NCI-H1694 treated with DMSO at 0.1 percent for 48 hours (cell line): ENCODE measurements around the gene TRIM14.
A peak's percentile ranks its signal among the peaks of the same experiment; 100 is the strongest.

Source experiments
- DNase-seq: peaks from one replicate; lab custom pipeline; 2025; lab: John Stamatoyannopoulos, UW

TRIM14 gene

DNA sequence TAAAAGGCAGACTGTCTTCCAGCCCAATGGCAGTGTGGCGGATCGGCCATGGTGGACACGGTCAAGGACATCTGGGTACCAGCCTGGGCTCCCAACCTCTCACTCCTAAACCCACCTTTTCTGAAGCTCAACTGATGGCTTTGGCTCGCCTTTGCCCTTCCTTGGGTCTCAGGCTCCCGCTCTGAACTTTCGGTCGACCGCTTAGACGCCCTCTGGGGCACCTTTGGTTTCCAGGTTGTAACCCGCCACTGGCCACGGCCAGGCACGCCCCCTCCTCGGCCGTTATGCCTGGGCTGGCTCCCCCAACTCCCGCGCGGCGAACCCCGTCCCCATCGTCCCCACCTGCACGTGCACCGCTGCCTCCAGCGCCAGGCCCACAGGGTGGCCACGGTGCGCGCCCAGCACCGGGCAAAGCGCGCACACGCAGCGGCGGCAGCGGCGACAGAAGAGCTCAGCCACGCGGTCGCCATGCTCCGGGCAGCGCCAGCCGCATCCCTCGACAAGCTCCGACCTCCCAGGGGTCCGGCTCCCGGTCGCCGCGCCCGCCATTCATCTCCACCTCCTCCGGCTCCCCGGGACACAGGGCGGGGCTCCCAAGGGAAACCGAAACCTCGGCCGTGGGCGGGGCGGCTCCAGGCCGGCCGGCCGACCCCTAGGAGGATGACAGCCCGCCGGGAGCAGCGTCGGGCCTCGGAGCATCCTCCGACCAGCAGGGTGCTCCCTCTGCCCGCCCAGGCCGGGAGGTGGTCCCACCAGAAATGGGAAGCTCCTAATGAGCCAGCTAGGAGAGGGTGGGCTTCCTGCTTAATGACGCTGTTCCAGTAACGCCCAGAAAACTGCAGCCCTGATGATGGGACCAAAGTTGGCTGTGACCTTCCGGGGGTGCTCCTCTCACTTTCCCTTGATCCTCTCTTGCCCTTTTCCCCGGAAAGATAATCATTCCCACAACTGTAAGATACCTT is at the start of gene TRIM14:
TSS of gene TRIM14 (minus strand) at position 583 of the 962 bp plus-strand sequence. CDS start at position 549, 34 bp downstream.
- peak; percentile 59 for DNase-seq

DNA sequence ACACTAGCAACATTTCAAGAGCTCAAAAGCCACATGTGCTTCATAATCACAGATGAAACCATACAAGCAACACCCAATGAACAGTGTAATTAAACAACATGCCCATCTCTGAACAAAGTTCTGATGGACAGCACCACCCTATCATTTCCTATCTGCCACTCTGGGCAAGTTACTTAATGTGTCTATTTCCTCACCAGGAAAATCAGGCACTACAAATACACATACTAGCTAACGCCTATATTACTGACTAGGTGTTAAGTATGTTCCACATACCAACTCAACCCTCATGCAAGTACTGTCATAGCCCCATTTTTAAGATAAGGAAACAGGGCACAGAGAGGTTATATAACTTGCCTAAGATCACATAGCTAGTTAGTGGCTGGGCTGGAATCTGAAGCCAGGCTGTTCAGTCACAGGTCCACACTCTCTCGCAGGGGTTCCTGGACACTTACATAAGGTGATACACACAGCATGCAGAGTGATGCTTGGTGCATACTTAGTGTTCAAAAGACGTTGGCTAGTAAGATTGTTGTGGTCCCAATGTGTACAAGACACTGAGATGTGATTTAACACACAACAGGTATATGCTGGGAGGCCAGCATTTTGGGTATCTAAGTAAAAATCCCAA is 49.2 kb upstream of the TRIM14 start:
- no peak for DNase-seq

DNA sequence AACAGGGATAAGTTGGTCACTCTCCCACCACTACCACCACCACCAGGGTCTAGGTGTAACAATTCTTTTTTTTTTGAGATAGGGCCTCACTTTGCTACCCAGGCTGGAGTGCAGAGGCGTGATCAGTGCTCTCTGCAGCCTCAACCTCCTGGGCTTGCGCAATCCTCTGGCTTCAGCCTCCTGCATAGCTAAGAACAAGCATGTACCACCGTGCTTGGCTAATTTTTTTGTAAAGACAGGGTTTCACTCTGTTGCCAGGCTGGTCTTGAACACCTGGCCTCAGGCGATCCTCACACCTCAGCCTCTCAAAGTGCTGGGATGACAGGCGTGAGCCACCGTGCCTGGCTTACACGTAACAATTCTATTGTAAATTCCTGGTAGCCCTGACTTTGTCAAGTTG is 45.9 kb upstream of the TRIM14 start:
- DNase-seq, result no peak

DNA sequence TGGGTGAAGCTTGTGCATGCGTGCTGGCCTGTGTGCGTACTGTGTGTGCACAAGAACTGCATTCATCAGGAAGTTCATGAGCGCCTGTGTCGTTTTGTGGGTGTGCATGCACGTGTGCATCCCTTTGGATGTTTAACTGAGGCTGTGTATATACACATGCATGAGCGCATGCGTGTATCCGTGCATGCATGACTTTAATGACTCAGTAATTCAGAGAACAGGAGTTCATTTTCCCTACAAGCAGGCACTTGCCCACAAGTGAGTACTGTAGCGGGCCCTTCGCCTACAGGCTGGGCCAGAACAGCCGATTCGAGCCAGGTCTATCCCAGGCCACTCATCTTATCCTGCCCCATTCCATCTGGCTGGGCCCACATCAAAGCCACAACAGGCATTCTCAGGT is 43.6 kb upstream of the TRIM14 start:
- DNase-seq, result peak; percentile 73

DNA sequence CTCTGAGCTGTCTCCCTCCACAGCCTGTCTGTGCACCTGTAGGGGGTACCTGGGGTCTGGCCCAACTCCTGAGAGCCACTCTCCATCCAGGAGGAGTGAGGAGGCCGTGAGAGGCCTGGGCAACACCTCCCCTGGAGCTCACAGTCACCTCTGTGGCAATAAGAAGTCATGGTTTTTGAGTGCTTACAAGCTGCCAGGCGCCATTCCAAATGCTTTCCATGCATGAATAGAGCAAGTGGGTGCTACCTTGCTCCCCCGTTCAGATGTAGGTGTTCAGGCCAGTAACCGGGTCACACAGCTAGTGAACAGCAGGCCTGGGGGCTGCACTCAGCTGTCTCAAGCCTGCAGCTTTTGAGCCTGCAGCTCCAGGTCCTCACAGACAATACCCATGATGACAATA is 42.8 kb upstream of the TRIM14 start:
- no peak for DNase-seq

DNA sequence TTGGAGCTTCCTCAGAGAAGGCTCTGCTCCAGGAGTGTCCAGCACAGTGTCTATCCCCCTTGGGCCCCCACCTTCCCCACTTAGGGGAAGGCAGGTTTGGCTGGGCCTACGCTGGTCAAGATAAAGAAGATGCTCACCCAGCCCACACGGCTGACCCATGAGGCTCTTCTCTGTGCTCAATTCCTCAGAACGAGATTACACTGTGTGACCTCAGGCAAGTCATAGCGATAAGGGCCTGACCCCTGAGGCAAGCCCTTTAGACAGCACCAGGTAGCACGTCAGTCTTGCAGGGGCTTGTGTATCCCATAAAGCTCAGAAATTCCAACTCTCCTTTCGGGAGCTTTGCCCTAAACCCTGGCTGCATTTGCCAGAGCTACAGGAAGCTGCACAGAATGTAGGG is 40.8 kb upstream of the TRIM14 start:
- DNase-seq, result no peak

GRCh38 chr9:98159301-98159700 is 40.3 kb upstream of the TRIM14 start:
- DNase-seq, result no peak

- no peak for DNase-seq
Measured at GRCh38 chr9:98158071-98158831, 39.2 kb upstream of the TRIM14 start.

DNA sequence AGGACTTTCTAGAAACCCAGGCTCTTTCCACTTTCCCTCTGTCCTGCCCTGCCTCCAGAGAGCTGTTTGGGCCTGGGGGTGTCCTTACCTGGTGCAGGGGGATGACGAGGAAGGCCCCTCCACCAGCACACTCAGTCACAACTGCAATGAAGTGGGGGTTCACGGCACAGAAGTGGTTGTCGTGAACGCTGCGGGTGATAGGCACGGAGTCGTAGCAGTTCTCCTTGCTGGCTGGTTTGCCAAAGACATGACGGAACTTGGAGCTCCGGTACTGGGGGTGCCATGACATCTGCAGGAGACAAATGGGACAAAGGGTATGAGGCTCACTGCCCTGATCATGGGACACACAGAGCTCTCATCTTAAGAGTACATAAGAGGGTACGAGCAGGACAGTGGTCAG is 38.4 kb upstream of the TRIM14 start:
- DNase-seq, result no peak

GRCh38 chr9:98154678-98155077 is 35.7 kb upstream of the TRIM14 start:
- DNase-seq, result no peak

GRCh38 chr9:98152526-98152925 is 33.5 kb upstream of the TRIM14 start:
- no peak for DNase-seq

- no peak for DNase-seq
Measured at GRCh38 chr9:98150721-98151120, 31.7 kb upstream of the TRIM14 start.

DNA sequence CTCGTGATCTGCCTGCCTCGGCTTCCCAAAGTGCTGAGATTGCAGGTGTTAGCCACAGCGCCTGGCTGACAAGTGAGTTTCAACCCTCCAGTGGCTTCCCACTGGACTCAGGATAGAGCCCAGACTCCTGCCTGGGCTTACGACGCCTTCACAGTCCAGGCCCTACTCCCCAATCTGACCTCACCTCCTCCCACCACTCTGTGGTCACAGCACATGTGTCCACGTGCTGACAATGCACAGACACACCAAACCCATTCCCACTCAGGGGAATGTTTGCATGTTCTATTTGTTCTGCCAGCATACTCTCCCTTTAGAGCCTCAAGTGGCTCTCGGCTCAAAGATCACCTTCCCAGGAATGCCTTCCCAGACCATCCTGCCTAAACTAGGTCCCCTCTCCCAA is 31.1 kb upstream of the TRIM14 start:
- no peak for DNase-seq

- no peak for DNase-seq
Measured at GRCh38 chr9:98149422-98149821, 30.4 kb upstream of the TRIM14 start.

- no peak for DNase-seq
Measured at GRCh38 chr9:98148486-98148885, 29.5 kb upstream of the TRIM14 start.

DNA sequence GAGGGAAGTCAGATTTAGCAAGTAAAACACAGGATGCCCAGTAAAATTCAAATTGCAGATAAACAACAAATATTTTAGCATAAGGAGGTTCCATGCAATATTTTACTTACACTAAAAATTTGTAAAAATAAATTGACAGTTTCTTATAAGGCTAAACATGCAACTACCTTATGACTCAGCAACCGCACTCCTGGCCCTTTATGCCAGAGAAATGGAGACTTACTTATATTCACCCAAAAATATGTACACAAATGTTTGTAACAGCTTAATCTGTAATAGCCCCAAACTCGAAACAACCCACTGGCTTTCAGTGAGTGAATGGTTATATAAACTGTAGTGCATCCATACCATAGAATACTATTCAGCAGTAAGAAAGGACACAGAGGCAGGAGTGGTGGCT is 28.6 kb upstream of the TRIM14 start:
- no peak for DNase-seq

GRCh38 chr9:98146101-98146991 is 27.3 kb upstream of the TRIM14 start:
- DNase-seq, result no peak

GRCh38 chr9:98144631-98145030 is 25.6 kb upstream of the TRIM14 start:
- DNase-seq, result no peak

DNA sequence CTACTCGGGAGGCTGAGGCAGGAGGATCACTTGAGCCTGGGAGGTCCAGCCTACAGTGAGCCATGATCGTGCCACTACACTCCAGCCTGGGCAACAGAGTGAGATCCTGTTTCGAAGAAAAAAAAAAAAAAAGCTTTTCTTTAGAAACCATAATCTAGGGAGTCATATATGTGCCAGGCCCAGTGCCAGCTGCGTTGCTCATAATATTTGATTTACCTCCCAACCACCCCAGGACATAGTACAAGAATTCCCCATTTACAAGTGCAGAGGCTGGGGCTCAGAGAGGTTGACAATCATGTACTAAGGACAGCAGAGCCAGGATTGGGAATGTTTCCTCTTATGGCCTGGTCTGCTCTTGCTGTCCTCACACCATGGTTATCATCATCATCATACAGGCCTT is 25.1 kb upstream of the TRIM14 start:
- no peak for DNase-seq

- no peak for DNase-seq
Measured at GRCh38 chr9:98142925-98143481, 24.0 kb upstream of the TRIM14 start.

GRCh38 chr9:98142182-98142907 is 23.3 kb upstream of the TRIM14 start:
- DNase-seq, result no peak
